ENCODE data around the gene ADCY5.

DNA sequence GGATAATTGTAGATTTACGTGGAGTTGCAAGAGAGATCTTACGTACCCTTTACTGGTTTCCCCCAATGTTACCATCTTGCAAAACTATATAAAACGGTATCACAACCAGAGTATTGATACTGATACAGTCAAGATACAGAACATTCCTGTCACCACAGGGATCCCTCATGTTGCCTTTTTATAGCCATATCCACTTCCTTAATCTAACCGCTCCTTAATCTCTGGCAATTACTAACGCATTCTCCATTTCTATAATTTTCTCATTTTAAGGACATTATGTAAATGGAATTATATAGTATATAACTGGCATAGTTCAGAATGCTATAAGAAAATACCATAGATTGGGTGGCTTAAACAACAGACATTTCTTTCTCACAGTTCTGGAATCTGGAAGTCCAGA is 186.0 kb downstream of the ADCY5 start:
- TF ChIP-seq, protein P1, sequence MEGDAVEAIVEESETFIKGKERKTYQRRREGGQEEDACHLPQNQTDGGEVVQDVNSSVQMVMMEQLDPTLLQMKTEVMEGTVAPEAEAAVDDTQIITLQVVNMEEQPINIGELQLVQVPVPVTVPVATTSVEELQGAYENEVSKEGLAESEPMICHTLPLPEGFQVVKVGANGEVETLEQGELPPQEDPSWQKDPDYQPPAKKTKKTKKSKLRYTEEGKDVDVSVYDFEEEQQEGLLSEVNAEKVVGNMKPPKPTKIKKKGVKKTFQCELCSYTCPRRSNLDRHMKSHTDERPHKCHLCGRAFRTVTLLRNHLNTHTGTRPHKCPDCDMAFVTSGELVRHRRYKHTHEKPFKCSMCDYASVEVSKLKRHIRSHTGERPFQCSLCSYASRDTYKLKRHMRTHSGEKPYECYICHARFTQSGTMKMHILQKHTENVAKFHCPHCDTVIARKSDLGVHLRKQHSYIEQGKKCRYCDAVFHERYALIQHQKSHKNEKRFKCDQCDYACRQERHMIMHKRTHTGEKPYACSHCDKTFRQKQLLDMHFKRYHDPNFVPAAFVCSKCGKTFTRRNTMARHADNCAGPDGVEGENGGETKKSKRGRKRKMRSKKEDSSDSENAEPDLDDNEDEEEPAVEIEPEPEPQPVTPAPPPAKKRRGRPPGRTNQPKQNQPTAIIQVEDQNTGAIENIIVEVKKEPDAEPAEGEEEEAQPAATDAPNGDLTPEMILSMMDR (IDR thresholded peaks at IDR 0.05; ENCODE audit: poor library complexity), result no peak
- TF ChIP-seq EZH2phosphoT487 (IDR thresholded peaks at IDR 0.05; ENCODE audit: low read depth, severe bottlenecking, unreplicated experiment), result no peak
